HCT116 (cell line): ENCODE results near the gene LRRC74A. TPM values are rescaled to one million over a fixed set of nuclear protein-coding genes. Genes with fewer than 3 reads are reported as not detected.

ENCODE experiments used
- ATAC-seq: fragments of 200-7000 bp; cut with Tn5 transposase; 2 replicates; pipeline ENCODE4 v1.9.1; 2020; ENCODE audit warnings: mild to moderate bottlenecking, moderate library complexity
- BruUV-seq: library from RNA; stranded (reverse); fragments of 400-500 nt; replicated peaks from 2 replicates; lab custom pipeline; 2021; lab: Mats Ljungman, UMichigan
- CTCF ChIA-PET: fragments of 300-600 bp; sonication (Branson Sonifier 250); formaldehyde crosslinking; loops from one replicate; lab custom pipeline; 2021; ENCODE audit warnings: antibody characterized with exemption; lab: Charles Lee
- POLR2A ChIA-PET: fragments of 300-600, 350-600 bp; sonication (Branson Sonifier 250); formaldehyde crosslinking; loops from one replicate; lab custom pipeline; 2021; ENCODE audit warnings: antibody characterized with exemption; lab: Charles Lee
- RAD21 ChIA-PET, 2 experiments: fragments of 300-600 bp; sonication (Branson Sonifier 250); formaldehyde crosslinking; loops; one replicate each; lab custom pipeline; 2023; ENCODE audit warnings: low total read pairs in 2 of 2; ENCODE audit not compliant: uncharacterized antibody in 2 of 2, unreplicated experiment in 2 of 2, low non-redundant PET in 1 of 2; lab: Charles Lee
- DNase-seq: peaks from one replicate; pipeline ENCODE4 v3.0.0-alpha.2; 2010; ENCODE audit warnings: low read depth, low spot score
- H2AFZ ChIP-seq: fragments of 200-600 bp; shearing (Covaris generic), sonication (generic); 2 replicates; pipeline ENCODE4 v1.6.1; 2017; ENCODE audit warnings: low read depth, mixed run types, mixed read lengths, antibody characterized with exemption, low read length; ENCODE audit not compliant: poor library complexity, severe bottlenecking
- H3K27ac ChIP-seq: 2 replicates; pipeline ENCODE4 v1.5.1; 2012; ENCODE audit warnings: low read depth, low read length
- H3K27me3 ChIP-seq: fragments of 200-600 bp; sonication (generic); 2 replicates; pipeline ENCODE4 v1.6.1; 2016; ENCODE audit warnings: mixed run types, low read length, mixed read lengths; ENCODE audit not compliant: insufficient read depth
- H3K36me3 ChIP-seq, 2 experiments: fragments of 200-500 bp in 1 of 2; fragments of 200-600 bp in 1 of 2; sonication (Bioruptor generic) in 1 of 2; sonication (generic) in 1 of 2; 2 replicates each; pipeline versions ENCODE4 v1.5.1 to v1.6.1; 2014 to 2016; ENCODE audit warnings: low read length in 2 of 2, inconsistent platforms in 1 of 2, mixed read lengths in 1 of 2, mixed run types in 1 of 2; ENCODE audit not compliant: insufficient read depth in 2 of 2, control insufficient read depth in 1 of 2
- H3K4me1 ChIP-seq, 2 experiments: fragments of 200-600 bp in 1 of 2; sonication (generic) in 1 of 2; 2 replicates each; pipeline versions ENCODE4 v1.5.1 to v1.6.1; 2012 to 2017; ENCODE audit warnings: low read length in 2 of 2, inconsistent platforms in 1 of 2, mild to moderate bottlenecking in 1 of 2, mixed read lengths in 1 of 2, mixed run types in 1 of 2, moderate library complexity in 1 of 2; ENCODE audit not compliant: insufficient read depth in 2 of 2, control insufficient read depth in 1 of 2
- H3K4me2 ChIP-seq: fragments of 200-600 bp; sonication (generic); 2 replicates; pipeline ENCODE4 v1.6.1; 2017; ENCODE audit warnings: mixed run types, low read length, mixed read lengths
- H3K4me3 ChIP-seq, 2 experiments: fragments of 200-600 bp in 1 of 2; sonication (generic) in 1 of 2; replicated peaks in 1 of 2; 2 replicates each; pipeline ENCODE4 v1.5.1; 2011 to 2016; ENCODE audit warnings: low read length in 2 of 2, control low read depth in 1 of 2, low read depth in 1 of 2, mild to moderate bottlenecking in 1 of 2, mixed read lengths in 1 of 2, mixed run types in 1 of 2
- H3K79me2 ChIP-seq: fragments of 200-600 bp; sonication (generic); 2 replicates; pipeline ENCODE4 v1.6.1; 2017; ENCODE audit warnings: mild to moderate bottlenecking, mixed run types, low read length, moderate library complexity, mixed read lengths; ENCODE audit not compliant: insufficient read depth
- H3K9ac ChIP-seq: fragments of 200-600 bp; sonication (generic); 2 replicates; pipeline ENCODE4 v1.6.1; 2016; ENCODE audit warnings: low read length, mixed read lengths
- H3K9me2 ChIP-seq: fragments of 200-600 bp; sonication (generic), shearing (Covaris generic); 2 replicates; pipeline ENCODE4 v1.6.1; 2017; ENCODE audit warnings: mixed run types, mild to moderate bottlenecking, moderate library complexity; ENCODE audit not compliant: insufficient read depth
- H3K9me3 ChIP-seq, 2 experiments: fragments of 200-500 bp in 1 of 2; fragments of 200-600 bp in 1 of 2; sonication (Bioruptor generic) in 1 of 2; sonication (generic) in 1 of 2; 2 replicates each; pipeline ENCODE4 v1.6.1; 2014 to 2017; ENCODE audit warnings: low read length in 2 of 2, mixed read lengths in 2 of 2, inconsistent platforms in 1 of 2, low read depth in 1 of 2, mild to moderate bottlenecking in 1 of 2, mixed run types in 1 of 2, moderate library complexity in 1 of 2; ENCODE audit not compliant: control insufficient read depth in 1 of 2, insufficient read depth in 1 of 2
- H4K20me1 ChIP-seq: fragments of 200-600 bp; sonication (generic), shearing (Covaris generic); 2 replicates; pipeline ENCODE4 v1.6.1; 2017; ENCODE audit warnings: mixed run types, mild to moderate bottlenecking, moderate library complexity; ENCODE audit not compliant: insufficient read depth
- CBX3 ChIP-seq: IDR thresholded peaks from 2 replicates; pipeline ENCODE4 v1.6.1; 2012; ENCODE audit warnings: low read depth
- ELF1 ChIP-seq: IDR thresholded peaks from 2 replicates; pipeline ENCODE4 v1.6.1; 2012; ENCODE audit warnings: low read depth, borderline replicate concordance
- JUND ChIP-seq: IDR thresholded peaks from 2 replicates; pipeline ENCODE4 v1.6.1; 2012
- REST ChIP-seq: IDR thresholded peaks from 2 replicates; pipeline ENCODE4 v1.6.1; 2012; ENCODE audit warnings: low read depth
- ZNF274 ChIP-seq: fragments of 200-500 bp; sonication (Bioruptor generic); IDR thresholded peaks from 2 replicates; pipeline ENCODE4 v1.6.1; 2014; ENCODE audit warnings: mild to moderate bottlenecking, low read depth, low read length, inconsistent platforms
- intact Hi-C: fragments of 100-400 bp; cut with micrococcal nuclease; formaldehyde crosslinking; loops from 2 replicates; pipeline ENCODE4 v1.10.0; 2022
- total RNA-seq: library from RNA; stranded (reverse); gene quantifications from one replicate; pipeline ENCODE4 v1.2.1, GENCODE V29; 2021; ENCODE audit not compliant: unreplicated experiment
- TF ChIP-seq, protein P1 (sequence below), 3 experiments: fragments of 200-600 bp in 1 of 3; sonication (generic) in 1 of 3; IDR thresholded peaks in 2 of 3; conservative IDR thresholded peaks in 1 of 3; 2 replicates each; pipeline ENCODE4 v1.5.1; 2012 to 2017; ENCODE audit warnings: low read depth in 2 of 3, low read length in 2 of 3, antibody characterized with exemption in 1 of 3, borderline replicate concordance in 1 of 3, control low read depth in 1 of 3, mild to moderate bottlenecking in 1 of 3, mixed read lengths in 1 of 3, mixed run types in 1 of 3, moderate library complexity in 1 of 3; ENCODE audit not compliant: insufficient read depth in 1 of 3

LRRC74A gene
- total RNA-seq, 1 experiment from 2014 or later: not detected

- ChIA-PET POLR2A (no interaction called here), CTCF (interaction anchor here (1.2 kb wide), 1 partner anchor 190 kb away, joined by 6 read pairs; no protein-coding TSS in a partner anchor), RAD21 (no interaction called here)
- Histone ChIP-seq H3K27me3 (no peaks in the 10 kb centered on the region), H3K27ac (no peak overlapping the region), H3K9ac (no peak overlapping the region), H3K9me2 (no peaks in the 10 kb centered on the region), H3K4me2 (no peak overlapping the region), H2AFZ (no peak overlapping the region), H3K79me2 (no peaks in the 10 kb centered on the region), H3K4me1 (peaks cover 0 to 9% of the 10 kb centered on the region in 2 experiments; a peak in 3 of 4 replicates), H4K20me1 (no peaks in the 10 kb centered on the region), H3K9me3 (no peaks in the 10 kb centered on the region; a peak in 1 of 4 replicates), H3K4me3 (no peak overlapping the region), H3K36me3 (no peaks in the 10 kb centered on the region)
- no peak for DNase-seq
- intact Hi-C loops: no loop called here
- ATAC-seq: no peak
- BruUV-seq: no TSS peak
- TF ChIP-seq JUND (no peak), CBX3 (no peak), ELF1 (no peak), ZNF274 (no peak), REST (no peak)
- TF ChIP-seq, protein P1, sequence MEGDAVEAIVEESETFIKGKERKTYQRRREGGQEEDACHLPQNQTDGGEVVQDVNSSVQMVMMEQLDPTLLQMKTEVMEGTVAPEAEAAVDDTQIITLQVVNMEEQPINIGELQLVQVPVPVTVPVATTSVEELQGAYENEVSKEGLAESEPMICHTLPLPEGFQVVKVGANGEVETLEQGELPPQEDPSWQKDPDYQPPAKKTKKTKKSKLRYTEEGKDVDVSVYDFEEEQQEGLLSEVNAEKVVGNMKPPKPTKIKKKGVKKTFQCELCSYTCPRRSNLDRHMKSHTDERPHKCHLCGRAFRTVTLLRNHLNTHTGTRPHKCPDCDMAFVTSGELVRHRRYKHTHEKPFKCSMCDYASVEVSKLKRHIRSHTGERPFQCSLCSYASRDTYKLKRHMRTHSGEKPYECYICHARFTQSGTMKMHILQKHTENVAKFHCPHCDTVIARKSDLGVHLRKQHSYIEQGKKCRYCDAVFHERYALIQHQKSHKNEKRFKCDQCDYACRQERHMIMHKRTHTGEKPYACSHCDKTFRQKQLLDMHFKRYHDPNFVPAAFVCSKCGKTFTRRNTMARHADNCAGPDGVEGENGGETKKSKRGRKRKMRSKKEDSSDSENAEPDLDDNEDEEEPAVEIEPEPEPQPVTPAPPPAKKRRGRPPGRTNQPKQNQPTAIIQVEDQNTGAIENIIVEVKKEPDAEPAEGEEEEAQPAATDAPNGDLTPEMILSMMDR (IDR thresholded peaks at IDR 0.05 in 2 of 3, conservative IDR thresholded peaks at IDR 0.05 in 1 of 3; ENCODE audit: borderline replicate concordance in 1 of 3, insufficient read depth in 1 of 3, low read depth in 2 of 3, low read length in 2 of 3): no peak
These were observed 54.2 kb downstream of the LRRC74A start for GRCh38 chr14:76880449-76880848.
